Activated T-cell treated with anti-CD3 and anti-CD28 coated beads for 4 hours (primary cell): ENCODE data around the gene LMO1.

Experiments
- DNase-seq: peaks from one replicate; pipeline ENCODE4 v3.0.0-alpha.2; 2020

LMO1 gene

DNA sequence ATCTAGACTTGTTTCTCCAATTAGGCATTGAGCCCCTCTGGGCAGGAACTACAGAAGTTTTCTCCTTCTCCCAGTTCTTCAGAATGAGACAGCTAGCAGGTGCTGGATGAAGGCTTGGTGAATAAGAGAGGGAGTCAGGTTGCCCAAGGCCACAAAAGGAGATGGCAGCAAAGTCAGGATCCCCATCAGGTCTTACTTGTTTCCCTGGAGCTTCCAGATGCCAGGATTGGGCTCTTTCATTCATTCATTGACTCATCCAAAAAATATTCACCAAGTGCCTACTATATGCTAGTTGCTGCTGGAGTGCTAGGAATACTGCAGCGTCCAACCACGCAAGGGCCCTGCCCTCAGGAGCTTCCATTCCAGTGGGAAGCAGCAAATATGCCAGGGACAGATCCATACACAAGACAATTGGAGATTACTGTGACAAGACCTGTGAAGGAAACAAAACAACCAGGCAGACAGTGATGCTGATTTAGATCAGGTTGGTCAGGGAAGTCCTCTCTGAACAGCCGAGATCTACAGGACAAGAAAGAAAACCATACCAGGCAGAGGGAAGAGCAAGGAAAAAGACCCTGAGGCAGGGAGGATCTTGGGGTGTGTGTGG, 24.6 kb upstream of the LMO1 start:
- DNase-seq = no peak

DNA sequence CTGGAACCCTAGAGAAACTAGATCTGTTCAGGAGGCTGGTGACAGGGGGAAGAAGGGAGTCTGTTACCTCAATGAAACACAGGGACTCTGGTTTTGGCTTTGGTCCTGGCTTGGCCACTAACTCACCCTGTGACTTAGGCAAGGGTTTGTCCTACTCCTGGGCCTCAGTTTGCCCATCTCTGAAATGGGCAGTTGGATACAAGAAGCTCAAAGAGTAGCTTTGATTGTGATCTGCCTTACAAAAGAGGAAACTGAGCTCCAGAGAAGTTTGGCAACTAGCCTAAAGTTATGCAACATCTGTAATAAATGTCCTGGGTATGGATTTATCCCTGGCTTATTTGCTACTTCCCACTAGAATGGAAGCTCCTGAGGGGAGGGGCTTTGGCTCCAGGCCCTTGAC, 24.0 kb upstream of the LMO1 start:
- DNase-seq = no peak

DNA sequence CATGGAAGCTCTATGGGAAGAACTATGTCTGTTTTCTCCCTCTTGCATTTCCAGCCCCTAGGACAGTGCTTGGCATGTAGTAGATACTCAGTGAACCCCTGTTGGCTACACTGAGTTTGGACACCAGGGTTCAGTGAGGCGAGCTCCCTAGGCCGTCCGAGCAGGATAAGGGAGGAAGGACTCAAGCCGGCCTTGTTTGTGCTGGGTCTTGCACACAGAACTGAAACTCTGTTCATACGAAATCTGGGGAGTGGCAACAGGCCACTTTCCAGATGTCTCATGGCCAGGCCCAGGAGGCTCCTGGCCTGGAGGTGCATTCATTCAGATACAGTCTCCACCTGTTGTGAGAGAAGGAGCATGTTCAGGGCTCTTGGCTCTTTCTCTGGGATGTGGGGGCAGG, 23.6 kb upstream of the LMO1 start:
- DNase-seq = no peak

DNA sequence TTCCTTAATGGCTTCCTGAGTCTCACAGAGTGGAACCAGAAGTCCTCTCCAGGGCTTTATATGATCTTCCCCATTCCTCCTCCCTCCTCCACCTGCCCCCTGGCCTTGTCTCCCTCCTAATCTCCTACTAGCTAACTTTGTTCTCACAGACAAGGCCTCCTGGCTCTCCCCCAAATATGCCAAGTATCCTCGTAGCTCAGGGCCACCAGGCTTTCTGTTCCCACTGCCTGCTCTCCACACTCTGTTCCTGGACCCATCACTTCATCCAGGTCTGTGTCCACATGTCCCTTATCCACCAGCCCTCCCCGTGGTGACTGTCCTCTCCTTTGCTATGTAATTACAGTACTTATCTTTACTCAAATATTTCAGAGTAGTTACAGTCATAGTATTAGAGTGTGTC, 23.2 kb upstream of the LMO1 start:
- no peak for DNase-seq

DNA sequence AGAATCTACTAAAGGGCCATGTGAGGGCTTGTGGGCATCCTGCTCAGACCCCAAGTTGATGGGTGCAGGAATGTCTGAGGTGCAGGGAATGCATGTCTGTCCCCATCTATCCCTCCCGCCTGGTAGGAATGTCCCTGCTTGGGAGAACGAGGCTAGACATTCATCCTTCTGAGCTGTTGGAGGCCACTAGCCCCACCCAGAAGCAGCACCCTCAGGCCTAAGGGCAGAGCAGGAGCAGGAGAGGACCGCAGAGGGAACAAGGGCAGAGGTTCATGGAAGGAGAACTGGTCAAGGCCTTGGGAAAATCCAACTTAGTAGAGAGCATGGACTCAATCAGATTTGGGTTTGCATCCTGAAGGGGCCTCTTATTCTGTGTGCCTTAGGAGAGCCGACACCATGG, 22.1 kb upstream of the LMO1 start:
- DNase-seq = no peak

DNA sequence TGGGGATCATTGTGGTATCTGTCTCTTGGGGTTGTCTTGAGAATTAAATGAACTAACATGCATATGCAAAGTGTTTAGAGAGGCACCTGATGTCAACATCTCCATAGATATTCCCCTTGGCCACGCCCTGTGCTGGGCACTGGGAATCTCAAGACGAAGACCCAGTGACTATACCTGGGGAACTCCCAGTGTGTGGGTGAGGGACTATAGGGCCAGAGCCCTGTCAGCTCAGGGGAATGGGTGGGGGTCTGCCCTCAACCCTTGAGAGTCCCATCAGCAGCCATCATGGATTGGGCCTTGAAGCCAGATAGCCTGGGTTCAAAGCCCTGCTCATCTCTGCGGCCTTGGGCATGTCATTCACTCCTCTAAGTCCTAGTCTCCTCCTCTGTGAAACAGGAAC, 21.6 kb upstream of the LMO1 start:
- DNase-seq = no peak

DNA sequence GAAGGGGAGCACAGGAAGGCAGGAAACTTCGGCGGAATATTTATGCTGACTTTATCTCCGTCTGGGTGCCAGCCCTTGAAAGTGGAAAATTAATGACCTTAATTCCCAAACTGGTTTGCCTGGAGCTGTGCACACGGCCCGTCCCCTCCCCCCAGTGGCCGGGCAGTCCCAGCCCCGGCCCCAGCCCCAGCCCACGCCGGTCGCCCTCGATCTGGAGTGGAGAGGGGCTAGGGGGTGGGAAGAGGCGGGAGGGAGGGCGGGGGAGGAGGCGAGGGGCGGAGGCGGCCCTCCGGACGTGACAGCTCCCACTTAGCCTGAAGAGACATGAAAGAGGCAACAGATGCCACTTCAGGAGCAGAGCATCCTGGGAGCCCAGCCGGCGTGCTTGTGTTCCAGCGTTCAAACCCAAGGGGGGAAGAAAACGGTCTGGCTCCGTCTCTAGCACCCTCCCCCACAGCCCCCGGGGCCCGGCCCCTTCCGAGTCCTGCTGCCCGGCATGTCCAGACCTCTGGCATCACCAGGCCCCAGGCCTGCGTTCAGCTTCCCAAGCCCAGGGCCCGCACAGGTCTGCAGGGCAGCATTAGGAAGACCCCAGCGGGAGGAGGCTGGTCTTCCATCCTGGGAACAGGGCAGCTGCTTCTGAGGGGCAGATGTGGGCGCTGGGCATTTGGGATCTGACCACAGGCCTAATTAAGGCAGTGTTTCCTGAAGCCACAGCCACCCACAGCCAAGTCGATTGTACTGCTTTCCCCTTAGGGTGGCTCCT, 20.0 kb upstream of the LMO1 start:
- no peak for DNase-seq

DNA sequence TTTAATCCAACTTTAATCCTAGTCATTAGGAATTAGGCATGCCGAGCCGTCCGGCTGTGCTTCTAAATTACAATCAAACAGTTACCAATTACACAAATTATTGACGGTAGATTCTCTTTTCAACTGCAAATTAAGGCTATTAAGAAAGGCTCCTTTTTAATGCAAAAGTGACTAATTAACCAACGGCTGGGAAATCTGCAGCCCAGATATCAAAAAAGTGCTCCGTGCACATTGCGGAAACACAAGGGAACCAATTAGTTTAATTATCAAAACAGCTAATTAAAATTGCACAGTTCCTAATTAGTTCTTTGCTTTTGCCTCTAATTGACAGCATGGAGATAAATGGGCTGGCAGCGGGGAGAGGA, 19.4 kb upstream of the LMO1 start:
- DNase-seq = no peak

DNA sequence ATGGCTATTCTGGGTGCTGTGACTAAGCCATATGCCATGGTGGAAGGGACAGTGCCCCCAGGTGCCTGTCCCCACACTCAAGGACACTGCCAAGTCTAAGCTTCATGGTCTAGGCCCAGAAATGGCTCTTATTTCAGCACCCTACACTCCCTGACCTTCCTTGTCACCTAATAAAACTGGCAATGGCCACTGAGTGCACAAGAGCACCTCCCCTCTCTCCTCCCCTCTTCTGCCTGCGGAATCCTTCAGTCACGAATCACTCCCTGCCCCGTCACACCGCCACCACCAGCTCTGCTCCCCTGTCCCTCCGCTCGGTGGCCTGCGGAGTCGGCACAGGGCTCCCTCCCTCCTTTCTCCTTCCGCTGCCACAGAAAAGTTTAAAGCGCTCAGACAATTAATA, 19.0 kb upstream of the LMO1 start:
- DNase-seq = no peak

DNA sequence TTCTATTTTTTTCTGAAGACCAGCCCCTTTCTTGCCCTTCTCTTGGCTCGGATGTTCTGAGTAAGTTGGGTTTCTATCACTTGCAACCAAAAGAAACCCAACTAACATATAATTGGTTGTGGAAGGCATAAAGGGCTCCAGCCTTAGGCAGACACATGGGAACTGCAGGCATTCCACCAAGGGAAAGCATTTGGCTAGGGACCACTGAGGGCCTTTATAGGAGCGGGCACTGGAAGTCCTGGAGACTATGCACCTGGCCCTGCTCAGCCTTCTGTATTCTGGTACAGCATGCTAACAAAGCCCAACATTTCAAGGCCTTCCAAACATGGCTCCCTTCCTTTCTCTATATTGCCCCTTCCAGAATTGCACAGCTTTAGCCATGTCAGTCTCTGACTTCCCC, 17.6 kb upstream of the LMO1 start:
- no peak for DNase-seq

DNA sequence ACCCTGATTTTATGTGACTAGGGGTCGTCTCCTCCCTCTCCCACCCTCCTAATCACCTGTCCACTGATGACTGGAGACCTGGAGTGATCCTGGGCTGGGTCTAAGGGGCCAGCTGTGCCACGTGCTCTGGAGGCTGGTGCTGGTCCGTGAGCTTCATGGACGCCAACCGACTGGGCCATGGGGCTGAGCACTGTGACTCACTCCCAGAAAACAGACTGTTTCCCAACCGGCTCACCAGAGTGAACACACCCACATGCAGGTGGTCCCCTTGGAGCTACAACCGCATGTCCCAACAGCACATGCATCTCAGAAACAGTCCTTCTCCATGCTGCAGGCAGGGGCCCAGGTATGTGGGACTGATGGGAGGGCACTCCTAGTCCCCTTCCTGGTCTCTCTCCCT, 14.0 kb upstream of the LMO1 start:
- DNase-seq = no peak

DNA sequence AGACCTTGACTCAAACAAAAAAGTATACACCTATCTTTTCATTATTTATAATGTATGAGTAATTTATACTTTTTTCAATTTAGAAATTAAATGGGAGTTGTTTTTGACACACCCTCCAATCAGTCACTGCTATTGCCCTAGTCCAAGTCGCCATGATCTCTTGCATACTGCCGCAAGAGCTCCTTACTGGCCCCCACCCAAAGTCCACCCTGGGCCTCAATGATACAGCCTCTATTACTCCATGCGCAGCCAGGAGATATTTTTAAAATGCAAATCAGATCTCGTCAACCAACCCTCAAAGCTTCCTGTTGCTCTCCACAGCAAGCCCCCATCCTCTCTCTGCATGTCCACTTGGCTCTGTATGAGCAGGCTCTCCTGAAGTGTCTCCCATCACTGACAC, 12.8 kb upstream of the LMO1 start:
- no peak for DNase-seq

DNA sequence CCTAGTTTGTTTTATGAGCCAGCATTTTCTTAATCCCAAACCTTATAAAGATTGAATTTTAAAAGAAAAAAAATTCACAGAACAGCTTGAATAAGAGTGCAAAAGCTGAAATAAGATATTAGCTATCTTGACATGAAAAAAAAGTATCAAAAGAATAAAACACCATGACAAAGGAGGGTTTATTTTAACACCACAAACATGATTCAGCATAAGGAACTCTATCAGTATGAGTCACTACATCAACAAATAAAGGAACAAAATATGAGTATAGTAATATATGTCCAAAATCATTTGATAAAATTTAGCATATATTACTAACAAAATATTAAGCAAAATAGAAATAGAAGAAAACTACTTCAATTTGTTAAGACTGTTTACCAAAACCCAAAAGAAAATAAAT, 9.6 kb upstream of the LMO1 start:
- DNase-seq = no peak

DNA sequence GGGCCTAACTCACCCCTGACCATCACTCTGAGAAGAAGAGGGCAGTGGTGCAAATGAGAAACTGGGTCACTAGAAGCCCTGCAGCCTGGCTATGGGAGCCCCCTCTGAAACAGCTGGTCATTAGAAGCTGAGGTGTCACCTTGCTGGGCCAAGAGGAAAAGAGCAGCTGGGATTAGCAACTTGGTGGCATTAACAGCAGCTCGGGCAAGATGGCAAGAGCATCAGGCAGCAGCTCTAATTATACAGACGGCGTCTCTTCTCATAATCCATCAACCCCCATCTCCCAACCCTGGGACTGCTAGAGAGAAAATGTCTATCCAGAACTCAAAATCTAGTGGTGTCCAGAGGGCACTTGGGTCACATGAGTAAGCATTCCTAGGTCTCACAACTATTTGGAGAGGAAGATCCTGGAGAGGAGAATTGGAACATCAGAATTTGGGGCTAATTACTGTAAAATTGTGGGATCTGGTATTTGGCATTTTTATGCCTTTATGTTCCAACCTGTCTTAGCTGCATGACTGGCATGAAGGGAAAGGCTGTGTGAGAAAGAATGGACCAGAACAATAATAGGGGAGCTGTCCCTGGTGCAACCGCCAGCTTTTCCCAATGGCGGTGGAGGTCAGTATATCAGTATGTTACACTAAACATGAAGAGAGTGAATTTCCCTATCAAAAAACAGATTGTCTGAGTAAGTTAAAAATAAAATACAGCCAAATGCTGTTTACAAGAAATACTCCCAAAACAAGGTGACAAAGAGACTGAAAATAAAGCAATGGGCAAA, 7.6 kb upstream of the LMO1 start:
- DNase-seq = no peak

DNA sequence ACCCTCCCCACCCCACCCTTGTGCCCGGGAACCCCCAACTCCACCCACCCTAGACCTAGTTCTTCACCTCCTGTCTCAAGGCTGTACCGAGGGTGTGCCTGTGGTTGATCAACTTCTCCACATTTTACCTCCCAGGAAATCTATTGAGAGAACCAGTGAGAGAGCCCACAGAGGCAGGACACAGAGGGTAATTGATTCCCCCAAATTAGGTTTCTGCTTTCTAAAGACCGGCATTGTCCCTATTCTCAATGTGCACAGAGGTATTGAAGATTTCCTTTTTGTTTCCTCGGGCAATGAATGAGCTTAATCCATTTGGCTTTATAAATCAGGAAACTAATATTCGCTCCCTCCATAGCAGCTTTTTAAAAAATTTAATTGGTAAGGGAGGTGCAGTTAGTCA, 6.0 kb upstream of the LMO1 start:
- DNase-seq = no peak

DNA sequence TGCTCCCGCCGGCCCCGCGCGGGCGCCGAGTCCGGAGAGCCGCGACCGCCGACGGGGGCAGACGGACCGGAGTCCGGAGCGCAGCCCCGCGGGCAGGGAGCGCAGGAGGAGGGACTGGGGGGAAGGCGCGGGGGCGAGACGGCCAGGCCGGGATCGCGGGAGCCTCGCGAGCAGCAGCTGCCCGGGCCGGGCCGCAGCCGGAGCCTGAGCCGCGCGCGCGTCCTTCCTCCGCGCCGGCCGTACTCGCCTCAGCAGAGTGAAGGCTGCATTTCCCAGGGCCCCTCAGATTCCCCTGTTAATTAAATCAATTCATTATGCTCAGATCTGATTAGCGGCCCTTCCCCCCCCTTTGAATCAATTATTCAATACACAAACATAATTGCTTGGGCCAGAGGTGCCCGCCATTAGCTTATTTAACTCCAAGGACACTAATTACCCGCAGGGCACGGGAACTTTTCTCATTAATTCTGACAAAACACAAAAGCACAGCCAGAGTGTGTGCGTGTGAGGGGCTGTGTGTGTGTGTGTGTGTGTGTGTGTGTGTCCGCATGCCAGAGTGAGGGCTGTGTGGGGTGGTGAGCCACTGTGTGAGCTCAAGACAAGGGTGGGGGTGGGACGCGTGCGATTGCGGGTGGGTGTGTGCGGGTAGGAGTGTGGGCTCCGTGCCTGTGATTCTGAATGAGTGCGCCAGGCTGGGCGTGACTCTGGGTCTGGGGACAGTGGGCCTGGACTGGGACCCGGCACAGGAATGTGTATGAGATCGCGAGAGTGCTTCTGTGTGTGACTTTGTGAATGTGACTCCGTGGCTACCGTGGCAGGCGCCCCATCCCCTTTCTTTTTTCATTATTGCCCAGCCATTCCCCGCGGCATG, 5.1 kb upstream of the LMO1 start:
- no peak for DNase-seq

DNA sequence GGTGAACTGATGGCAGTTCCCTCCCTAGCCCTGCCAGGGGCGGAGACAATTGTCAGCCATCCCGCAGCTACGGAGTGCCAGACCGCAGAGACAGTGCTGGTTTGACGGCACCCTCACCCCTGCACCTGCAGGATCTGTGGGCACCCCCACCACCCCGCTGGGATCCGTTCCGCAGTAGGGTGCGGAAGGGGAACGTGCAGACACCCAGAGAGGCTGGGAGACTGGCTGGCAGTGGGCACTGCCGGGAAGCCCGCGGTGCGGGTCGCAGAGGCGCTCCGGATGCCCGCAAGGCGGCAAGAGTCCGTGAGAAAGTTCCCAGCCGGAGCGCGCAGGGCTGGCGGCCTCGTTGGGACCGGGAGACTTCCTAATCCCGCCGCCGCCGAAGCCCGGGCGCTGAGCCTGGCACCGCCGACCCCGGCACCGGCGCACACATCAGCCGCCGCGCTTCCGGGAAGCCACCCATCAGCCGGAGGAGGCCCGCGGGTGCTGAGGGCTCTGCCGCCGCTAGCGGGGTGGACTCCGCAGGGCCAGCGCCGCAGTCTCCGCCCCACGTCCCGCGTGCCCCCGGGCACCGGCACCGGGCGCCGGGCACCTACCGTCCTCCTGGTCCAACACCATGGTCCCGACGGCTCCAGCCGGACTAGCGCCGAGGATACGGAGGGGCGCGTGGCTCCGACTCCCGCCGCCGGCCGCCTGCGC, 4.3 kb upstream of the LMO1 start:
- no peak for DNase-seq

DNA sequence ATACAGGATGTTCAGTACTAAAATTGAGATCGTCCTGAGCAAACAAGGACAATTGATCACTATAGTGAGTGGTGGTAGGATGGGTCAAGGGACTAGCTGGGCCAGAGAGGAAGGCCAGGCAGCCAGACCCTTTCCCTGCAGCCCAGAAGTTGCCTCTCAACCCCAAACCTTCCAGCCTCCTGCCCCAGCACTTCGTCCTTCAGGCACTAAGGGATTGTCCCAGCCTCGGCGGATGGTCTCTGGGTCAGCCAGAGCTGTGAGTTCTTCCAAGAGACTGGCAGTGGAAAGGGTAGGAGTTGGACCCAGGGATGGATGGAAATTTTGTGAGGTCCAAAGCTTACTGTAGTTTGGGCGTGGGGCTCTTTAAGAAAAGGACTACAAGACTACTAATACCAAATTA, 3.6 kb upstream of the LMO1 start:
- DNase-seq = no peak

DNA sequence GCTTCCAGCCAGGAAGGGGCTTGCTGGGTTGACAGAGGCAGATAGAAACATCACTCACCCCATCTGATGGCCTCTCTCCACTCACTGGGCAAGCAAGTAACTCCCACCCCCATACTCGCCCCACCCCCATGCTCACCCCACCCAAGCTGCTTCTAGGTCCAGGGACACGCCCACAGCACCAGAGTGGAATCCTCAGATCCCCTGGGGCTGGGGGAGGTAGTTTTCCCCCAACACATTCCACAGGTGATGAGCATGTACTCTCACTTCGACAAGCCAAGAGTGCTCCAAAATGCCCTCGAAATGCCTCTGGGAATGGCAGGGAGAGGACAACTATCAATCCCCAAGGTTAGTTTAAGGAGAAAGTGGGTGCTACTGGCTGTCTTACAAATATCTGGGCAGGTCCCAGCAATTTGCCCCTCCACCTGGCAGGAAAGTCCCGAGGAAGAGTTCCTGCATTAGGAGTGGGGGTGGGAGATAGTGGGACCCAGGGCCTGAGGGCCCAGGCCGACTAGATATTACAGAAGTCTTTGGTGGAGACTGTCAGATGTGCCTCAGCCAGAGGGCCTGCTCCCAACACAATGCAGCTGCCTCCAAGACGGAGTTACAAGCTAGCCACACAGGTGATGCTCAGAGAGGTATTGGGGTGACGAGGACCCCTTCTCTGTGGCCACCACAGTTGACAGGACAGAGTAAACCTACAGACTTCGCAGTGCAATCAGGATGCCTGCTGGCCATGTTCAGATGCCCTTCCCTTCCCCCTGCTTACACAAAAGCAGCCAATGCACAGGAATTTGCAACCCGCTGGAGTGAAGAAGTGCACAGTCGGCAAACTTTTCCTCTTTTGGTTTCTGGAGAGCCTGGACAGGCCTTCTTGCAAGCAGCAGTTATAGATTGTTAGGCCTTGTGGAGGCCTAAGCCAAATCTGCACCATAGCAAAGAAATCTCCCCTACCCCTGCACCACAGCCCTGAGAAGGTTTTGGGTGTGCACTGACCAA, 2.9 kb upstream of the LMO1 start:
- no peak for DNase-seq

DNA sequence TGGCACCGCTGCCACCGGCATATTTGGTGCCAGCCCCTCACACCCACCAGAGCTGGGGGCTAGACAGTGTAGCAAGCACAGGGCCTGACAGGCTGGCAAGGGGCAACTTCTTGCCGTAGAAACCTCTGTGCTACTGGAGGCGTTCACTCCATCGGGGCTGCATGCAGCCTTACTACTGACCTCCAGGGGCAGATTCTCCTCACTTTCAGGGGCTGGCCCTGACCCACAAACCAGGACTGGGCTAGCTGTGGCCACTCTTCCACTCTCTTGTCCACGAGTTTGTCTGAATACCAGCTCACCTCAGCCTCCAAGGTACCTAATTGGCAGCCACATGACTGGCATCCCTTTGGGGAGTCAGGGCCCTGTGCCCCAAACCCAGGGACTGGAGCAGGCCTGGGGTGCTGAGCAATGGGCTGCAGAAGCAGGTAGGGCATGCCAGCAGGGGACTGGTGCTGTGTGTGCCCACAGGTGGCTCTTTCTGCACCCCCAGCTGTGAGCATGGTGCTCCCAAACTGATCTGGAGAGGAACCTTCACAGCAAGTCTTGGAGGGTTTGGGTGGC, 2.1 kb upstream of the LMO1 start:
- no peak for DNase-seq

DNA sequence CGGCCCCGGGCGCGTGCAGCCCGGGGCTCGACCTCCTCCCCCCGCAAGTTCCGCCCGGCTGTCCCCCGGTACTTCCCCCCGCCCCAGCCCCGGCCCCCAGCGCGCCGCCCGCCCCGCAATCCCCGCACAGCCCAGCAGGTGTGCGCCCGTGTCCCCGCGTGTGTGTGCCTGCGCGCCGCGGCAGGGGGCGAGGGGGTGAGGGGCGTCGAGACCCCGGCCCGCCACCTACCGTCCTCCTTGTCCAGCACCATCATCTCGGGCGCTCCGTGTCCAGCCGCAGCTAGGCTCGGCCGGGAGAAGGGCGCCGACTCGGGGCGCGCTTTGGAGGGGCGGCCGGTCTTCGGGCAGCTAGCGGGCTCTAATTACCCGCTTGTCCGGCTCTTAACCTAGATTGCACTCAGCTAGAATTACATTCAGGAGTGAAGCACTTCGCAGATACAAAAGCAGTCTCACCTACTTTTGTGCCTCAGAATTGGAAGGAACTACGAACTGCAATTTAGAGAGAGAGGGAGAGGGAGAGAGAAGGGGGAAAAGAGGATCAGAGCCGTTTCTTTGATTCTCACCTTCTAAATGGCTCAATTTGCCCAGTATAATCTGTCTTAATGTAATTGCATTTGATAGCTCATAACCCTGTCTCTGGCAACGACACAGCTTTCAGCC, 439 bp downstream of the LMO1 start:
- no peak for DNase-seq
